GM12878 (cell line): ENCODE results near the gene HAPSTR1.

ENCODE experiments used
- ATF3 ChIP-seq: IDR thresholded peaks from 2 replicates; pipeline ENCODE4 v1.6.1; 2011; ENCODE audit warnings: low read depth, mild to moderate bottlenecking, low read length, moderate library complexity, borderline replicate concordance; ENCODE audit errors: extremely low read depth
- CTCF ChIP-seq, 3 experiments: IDR thresholded peaks in 2 of 3; conservative IDR thresholded peaks in 1 of 3; 2 replicates each; pipeline ENCODE4 v1.5.1; 2011; ENCODE audit warnings: low read depth in 3 of 3, low read length in 3 of 3, mild to moderate bottlenecking in 3 of 3, control low read depth in 2 of 3, moderate library complexity in 2 of 3, inconsistent platforms in 1 of 3, mixed read lengths in 1 of 3; ENCODE audit not compliant: control insufficient read depth in 2 of 3, insufficient read depth in 1 of 3; ENCODE audit errors: extremely low read depth in 1 of 3

- TF ChIP-seq ATF3 (no peak), CTCF (IDR thresholded peaks at IDR 0.05 in 2 of 3, conservative IDR thresholded peaks at IDR 0.05 in 1 of 3; ENCODE audit: control insufficient read depth in 2 of 3, extremely low read depth in 1 of 3, insufficient read depth in 1 of 3, low read depth in 3 of 3, low read length in 3 of 3) (no peak)
These were observed 16.0 kb upstream of the HAPSTR1 start for GRCh38 chr16:9075299-9076071.
